MM.1S (cell line): ENCODE measurements around the gene CDK5R2.

Source experiments
- DNase-seq: peaks from one replicate; pipeline ENCODE4 v3.0.0-alpha.2; 2015
- H2AFZ ChIP-seq: fragments of 300-600 bp; sonication (generic); 2 replicates; pipeline ENCODE4 v1.6.0; 2016; ENCODE audit warnings: antibody characterized with exemption, low read length
- H3F3A ChIP-seq: fragments of 300-600 bp; sonication (generic); 2 replicates; pipeline ENCODE4 v1.6.1; 2016; ENCODE audit warnings: mild to moderate bottlenecking, antibody characterized with exemption, low read length, moderate library complexity, mixed read lengths; ENCODE audit not compliant: insufficient read depth
- H3K27ac ChIP-seq: fragments of 300-600 bp; sonication (generic); 2 replicates; pipeline ENCODE4 v1.5.1; 2016; ENCODE audit warnings: mild to moderate bottlenecking, low read length
- H3K27me3 ChIP-seq: fragments of 300-600 bp; sonication (generic); replicated peaks from 2 replicates; pipeline ENCODE4 v1.6.0; 2016; ENCODE audit warnings: low read length; ENCODE audit not compliant: insufficient read depth
- H3K36me3 ChIP-seq: fragments of 300-600 bp; sonication (generic); replicated peaks from 2 replicates; pipeline ENCODE4 v1.6.1; 2016; ENCODE audit warnings: mild to moderate bottlenecking, low read length, mixed read lengths; ENCODE audit not compliant: insufficient read depth
- H3K4me1 ChIP-seq: fragments of 300-600 bp; sonication (generic); 2 replicates; pipeline ENCODE4 v1.6.1; 2016; ENCODE audit warnings: low read length, mixed read lengths
- H3K4me2 ChIP-seq: fragments of 300-600 bp; sonication (generic); 2 replicates; pipeline ENCODE4 v1.6.0; 2016; ENCODE audit warnings: low read depth, low read length
- H3K4me3 ChIP-seq: fragments of 300-600 bp; sonication (generic); 2 replicates; pipeline ENCODE4 v1.5.1; 2016; ENCODE audit warnings: low read length, mixed read lengths
- H3K79me2 ChIP-seq: fragments of 300-600 bp; sonication (generic); 2 replicates; pipeline ENCODE4 v1.6.1; 2016; ENCODE audit warnings: mixed run types, low read length, mixed read lengths
- H3K9ac ChIP-seq: fragments of 300-600 bp; sonication (generic); 2 replicates; pipeline ENCODE4 v1.6.1; 2016; ENCODE audit warnings: low read length, mixed read lengths
- H3K9me2 ChIP-seq: fragments of 300-600 bp; sonication (generic); replicated peaks from 2 replicates; pipeline ENCODE4 v1.6.1; 2016; ENCODE audit warnings: mild to moderate bottlenecking, low read length, mixed read lengths; ENCODE audit not compliant: insufficient read depth
- H3K9me3 ChIP-seq: fragments of 300-600 bp; sonication (generic); replicated peaks from 2 replicates; pipeline ENCODE4 v1.6.1; 2016; ENCODE audit warnings: mild to moderate bottlenecking, low read length, mixed read lengths; ENCODE audit not compliant: insufficient read depth
- H4K20me1 ChIP-seq: fragments of 300-600 bp; sonication (generic); 2 replicates; pipeline ENCODE4 v1.6.1; 2016; ENCODE audit warnings: mild to moderate bottlenecking, low read length, moderate library complexity, mixed read lengths; ENCODE audit not compliant: insufficient read depth
- CTCF ChIP-seq: fragments of 300-600 bp; sonication (generic); IDR thresholded peaks from 2 replicates; pipeline ENCODE4 v1.5.1; 2016; ENCODE audit warnings: antibody characterized with exemption, low read length, mixed read lengths
- EZH2 ChIP-seq: fragments of 300-600 bp; sonication (generic); optimal IDR thresholded peaks from 2 replicates; pipeline ENCODE3; 2017; ENCODE audit warnings: low read depth, mild to moderate bottlenecking, antibody characterized with exemption, low read length, mixed read lengths
- EZH2phosphoT487 ChIP-seq: fragments of 300-600 bp; sonication (generic); IDR thresholded peaks from 2 replicates; pipeline ENCODE4 v1.6.1; 2018; ENCODE audit warnings: antibody characterized with exemption, low read length

Gene CDK5R2

DNA sequence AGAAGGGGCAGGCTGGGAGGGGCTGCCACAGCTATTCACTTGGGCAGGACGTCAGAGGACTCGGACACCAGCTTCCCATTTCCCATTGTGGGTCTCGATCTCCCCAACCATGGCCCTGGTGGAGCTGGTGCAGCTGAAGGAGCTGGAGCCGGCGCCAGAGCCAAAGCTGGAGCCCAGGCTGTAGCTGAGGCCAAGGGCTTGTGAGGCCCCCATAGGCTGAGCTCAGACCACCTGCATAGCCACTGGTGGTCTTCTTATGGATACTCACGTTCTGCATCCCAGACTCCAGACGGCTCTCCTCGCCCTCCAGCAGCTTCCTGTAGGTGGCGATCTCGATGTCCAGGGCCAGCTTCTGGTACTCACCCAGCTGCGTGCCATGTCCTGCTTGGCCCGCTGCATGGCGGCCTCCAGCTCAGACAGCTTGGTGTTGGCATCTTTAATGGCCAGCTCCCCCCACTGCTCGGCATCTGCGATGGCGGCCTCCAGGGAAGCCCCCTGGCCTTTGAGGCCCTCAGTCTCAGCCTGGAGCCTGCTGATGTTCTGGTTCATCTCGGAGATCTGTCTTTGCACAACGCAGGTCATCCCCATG lies 6.0 kb upstream of the CDK5R2 start:
- no peaks in the 10 kb centered on the region for H4K20me1 ChIP-seq
- no peak for TF ChIP-seq EZH2phosphoT487
- peak; percentile 14; the same call in 1 of the 2 replicates for TF ChIP-seq CTCF
- no peak for TF ChIP-seq EZH2
- H3K27me3 ChIP-seq: peaks cover 51% of the 10 kb centered on the region
- H3K27ac ChIP-seq: no peak overlapping the region
- DNase-seq: no peak
- no peaks in the 10 kb centered on the region for H3K79me2 ChIP-seq
- no peaks in the 10 kb centered on the region for H3K9me2 ChIP-seq
- no peaks in the 10 kb centered on the region for H3K36me3 ChIP-seq
- H3K4me2 ChIP-seq: no peak overlapping the region
- H3F3A ChIP-seq: no peaks in the 10 kb centered on the region
- H3K4me1 ChIP-seq: no peaks in the 10 kb centered on the region
- H2AFZ ChIP-seq: no peak overlapping the region
- no peak overlapping the region for H3K9ac ChIP-seq
- no peak overlapping the region for H3K4me3 ChIP-seq
- no peaks in the 10 kb centered on the region for H3K9me3 ChIP-seq

GRCh38 chr2:218954541-218955300 lies 4.7 kb upstream of the CDK5R2 start:
- Histone ChIP-seq H3K9me3 (no peaks in the 10 kb centered on the region), H3K27me3 (peaks cover 48% of the 10 kb centered on the region), H2AFZ (no peak overlapping the region), H3K9ac (no peak overlapping the region), H4K20me1 (no peaks in the 10 kb centered on the region), H3K4me3 (no peak overlapping the region), H3F3A (no peaks in the 10 kb centered on the region), H3K4me1 (no peaks in the 10 kb centered on the region), H3K36me3 (no peaks in the 10 kb centered on the region), H3K9me2 (no peaks in the 10 kb centered on the region), H3K79me2 (no peaks in the 10 kb centered on the region), H3K27ac (no peak overlapping the region), H3K4me2 (no peak overlapping the region)
- DNase-seq: no peak
- no peak for TF ChIP-seq EZH2

DNA sequence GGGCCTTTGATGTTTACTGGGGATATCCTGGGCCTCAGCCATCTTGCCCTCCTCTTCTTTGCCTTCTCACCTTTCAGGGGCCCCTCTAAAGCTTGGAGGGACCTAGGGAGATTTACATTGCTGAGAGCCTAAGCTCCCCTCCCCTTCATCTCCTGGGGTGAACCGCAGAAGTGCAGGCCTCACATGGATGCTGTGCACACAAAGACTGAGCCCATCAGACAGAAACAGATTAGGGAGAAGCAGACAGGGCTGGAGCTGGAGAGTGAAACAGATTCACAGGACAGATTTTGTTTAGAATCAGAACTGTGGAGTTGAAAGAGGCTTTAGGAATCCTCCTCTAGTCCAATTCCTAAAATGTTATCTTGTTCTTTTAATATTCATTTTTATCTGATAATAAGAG lies 3.4 kb upstream of the CDK5R2 start:
- Histone ChIP-seq H3K9me2 (no peaks in the 10 kb centered on the region), H2AFZ (no peak overlapping the region), H3K27me3 (peaks cover 42% of the 10 kb centered on the region), H3K4me3 (no peak overlapping the region), H4K20me1 (no peaks in the 10 kb centered on the region), H3K4me2 (no peak overlapping the region), H3K9ac (no peak overlapping the region), H3K79me2 (no peaks in the 10 kb centered on the region), H3K4me1 (no peaks in the 10 kb centered on the region), H3F3A (no peaks in the 10 kb centered on the region), H3K27ac (no peak overlapping the region), H3K36me3 (no peaks in the 10 kb centered on the region), H3K9me3 (no peaks in the 10 kb centered on the region)
- DNase-seq: no peak
- TF ChIP-seq CTCF: no peak

DNA sequence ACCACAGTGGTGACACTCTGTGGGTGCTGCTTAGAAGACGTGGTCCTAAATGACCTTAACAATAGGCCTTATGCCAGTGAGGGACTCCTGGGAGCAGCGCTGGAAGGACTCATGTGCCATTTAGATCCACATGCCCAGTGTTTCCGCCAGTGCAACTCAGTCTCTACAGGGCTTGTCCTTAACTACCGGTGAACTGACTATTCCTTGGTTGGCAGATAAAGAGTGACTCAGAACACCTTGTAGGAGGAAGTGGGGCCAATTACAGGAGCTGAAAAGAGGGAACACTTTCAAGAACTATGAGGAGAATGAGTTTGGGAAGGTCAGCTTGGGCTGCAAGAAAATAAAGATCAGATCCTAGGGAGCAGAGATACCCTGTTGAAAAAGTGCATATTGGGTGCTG lies 1.8 kb upstream of the CDK5R2 start:
- Histone ChIP-seq H3K9me2 (no peaks in the 10 kb centered on the region), H3K4me1 (no peaks in the 10 kb centered on the region), H2AFZ (no peak overlapping the region), H3K4me3 (no peak overlapping the region), H3F3A (no peaks in the 10 kb centered on the region), H3K9ac (no peak overlapping the region), H3K27ac (no peak overlapping the region), H3K79me2 (no peaks in the 10 kb centered on the region), H3K36me3 (no peaks in the 10 kb centered on the region), H3K27me3 (peaks cover 49% of the 10 kb centered on the region), H4K20me1 (no peaks in the 10 kb centered on the region), H3K9me3 (no peaks in the 10 kb centered on the region), H3K4me2 (no peak overlapping the region)
- TF ChIP-seq EZH2 (no peak), EZH2phosphoT487 (no peak), CTCF (no peak)
- no peak for DNase-seq
